DMS53 treated with DMSO at 0.1 percent for 48 hours (cell line): ENCODE data around the gene ZNG1F.
"Not testable (repeated sequence)": the region's sequence is repeated elsewhere in the genome, so short reads cannot be mapped to it uniquely, and the experiment has no call there.

ENCODE experiments used
- DNase-seq: peaks from one replicate; lab custom pipeline; 2025; ENCODE audit not compliant: unreplicated experiment; lab: John Stamatoyannopoulos, UW

ZNG1F gene

DNA sequence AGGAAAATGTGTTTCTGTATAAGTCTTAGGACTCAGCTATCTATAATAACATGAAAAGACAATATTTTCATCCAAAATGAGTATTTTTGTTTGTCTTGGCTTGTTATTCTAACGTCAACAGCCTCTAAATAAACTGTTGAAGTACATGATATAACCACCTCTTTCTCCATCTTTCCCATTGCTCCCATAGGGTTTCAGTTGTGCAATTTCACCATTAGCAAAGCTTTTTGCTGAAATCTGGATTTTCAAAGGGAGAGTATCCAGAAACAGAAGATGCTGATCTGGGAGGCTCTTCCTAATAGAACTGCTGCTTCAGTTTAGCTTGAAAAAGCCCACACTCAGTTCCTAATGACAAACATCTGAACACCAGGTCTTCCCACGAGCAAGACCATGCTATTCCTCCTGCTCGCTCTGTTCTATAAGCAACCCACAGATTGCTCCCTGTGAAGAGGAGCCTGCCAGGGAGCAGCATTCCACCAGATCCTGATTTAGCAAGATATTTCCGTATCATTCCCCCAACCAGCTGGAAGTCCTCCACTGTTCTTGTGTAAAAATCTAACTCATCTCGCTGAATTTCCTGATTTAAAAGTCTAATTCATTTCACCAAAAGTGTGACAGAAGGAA is 101.8 kb downstream of the ZNG1F start:
- not testable (repeated sequence) for DNase-seq

DNA sequence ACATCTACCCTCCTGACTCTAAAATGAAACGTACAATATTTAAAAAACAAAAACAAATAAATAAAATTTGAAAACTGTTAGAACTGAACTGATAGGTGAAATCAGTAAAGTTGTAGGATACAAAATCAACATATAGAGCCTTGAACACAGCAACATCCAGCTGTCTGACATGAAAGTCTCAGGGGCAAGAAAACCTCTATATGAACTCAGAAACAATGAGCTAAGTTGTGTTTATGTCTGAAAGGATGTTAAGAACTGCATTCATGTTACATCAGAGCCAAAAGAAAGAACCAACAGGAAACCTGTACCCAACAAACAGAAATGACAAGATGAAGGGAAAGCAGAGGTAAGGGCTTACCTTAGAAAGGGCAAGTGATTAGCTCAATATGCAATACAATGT is 102.4 kb downstream of the ZNG1F start:
- not testable (repeated sequence) for DNase-seq

DNA sequence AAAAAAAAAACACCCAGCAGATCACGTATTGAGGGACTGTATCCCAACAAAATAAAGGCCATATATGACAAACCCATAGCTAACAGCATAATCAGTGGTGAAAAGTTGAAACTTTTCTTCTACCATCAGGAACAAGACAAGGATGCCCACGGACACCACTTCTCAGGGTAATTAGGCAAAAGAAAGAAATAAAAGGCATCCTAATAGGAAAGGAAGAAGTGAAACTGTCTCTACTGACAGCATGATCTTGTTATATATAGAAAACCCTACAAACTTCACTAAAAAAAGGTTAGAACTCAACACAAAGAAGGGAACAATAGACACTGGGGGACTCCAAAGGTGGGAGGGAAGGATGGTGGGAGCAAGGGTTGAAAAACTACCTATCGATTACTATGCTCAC is 102.9 kb downstream of the ZNG1F start:
- DNase-seq: not testable (repeated sequence)

DNA sequence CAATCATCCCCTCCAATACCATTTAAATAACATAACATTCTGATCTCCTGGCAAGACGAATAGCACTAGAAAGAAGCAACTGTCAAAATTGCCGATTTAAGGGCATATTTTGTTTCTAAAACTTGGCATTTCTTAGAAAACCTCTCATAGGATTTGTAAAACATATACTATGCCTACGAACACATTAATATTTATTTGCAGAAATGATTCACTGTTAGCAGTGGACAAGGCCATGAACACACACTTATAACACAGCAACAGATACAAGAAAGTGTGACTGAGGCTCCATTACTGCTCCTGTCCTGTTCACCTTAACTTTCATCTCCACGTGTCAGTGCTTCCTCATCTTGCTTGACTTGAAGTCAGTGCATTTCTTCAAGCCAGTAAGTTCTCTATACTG is 106.8 kb downstream of the ZNG1F start:
- DNase-seq: not testable (repeated sequence)
